Activated CD8-positive, alpha-beta T cell treated with anti-CD3 and anti-CD28 coated beads, Interleukin-2, amount 10 ng/mL, durations not matched to agents 7 days and 5 days (primary cell): Measurements from ENCODE around the gene BLOC1S4. TPM values are rescaled to one million over a fixed set of nuclear protein-coding genes. Genes with fewer than 3 reads are reported as not detected.
A peak's percentile ranks its signal among the peaks of the same experiment; 100 is the strongest.

ENCODE experiments used
- ATAC-seq: fragments of 150-1000 bp; cut with Tn5 transposase; one replicate; pipeline ENCODE4 v1.10.0; 2021; ENCODE audit warnings: moderate library complexity
- CTCF ChIA-PET: fragments of 350-600 bp; sonication (Branson Sonifier 250); formaldehyde crosslinking; loops from one replicate; lab custom pipeline; 2021; ENCODE audit warnings: antibody characterized with exemption; lab: Charles Lee
- POLR2A ChIA-PET: fragments of 350-600 bp; sonication (Branson Sonifier 250); formaldehyde crosslinking; loops from one replicate; lab custom pipeline; 2021; ENCODE audit warnings: antibody characterized with exemption; lab: Charles Lee
- DNase-seq: peaks from one replicate; pipeline ENCODE4 v3.0.0-alpha.2; 2020
- H3K27ac Mint-ChIP-seq: one replicate; pipeline ENCODE4 v1.8.0; 2021; ENCODE audit warnings: mild to moderate bottlenecking, mixed read lengths
- H3K27me3 Mint-ChIP-seq: one replicate; pipeline ENCODE4 v1.8.0; 2021; ENCODE audit warnings: low read depth, mixed read lengths
- H3K36me3 Mint-ChIP-seq: one replicate; pipeline ENCODE4 v1.8.0; 2021; ENCODE audit warnings: low read depth, mixed read lengths
- H3K4me1 Mint-ChIP-seq: one replicate; pipeline ENCODE4 v1.8.0; 2021; ENCODE audit warnings: low read depth, mixed read lengths
- H3K4me3 Mint-ChIP-seq: one replicate; pipeline ENCODE4 v1.8.0; 2021; ENCODE audit warnings: mild to moderate bottlenecking, mixed read lengths
- H3K9me3 Mint-ChIP-seq: one replicate; pipeline ENCODE4 v1.8.0; 2022; ENCODE audit warnings: mixed read lengths; ENCODE audit not compliant: insufficient read depth
- total RNA-seq, 2 experiments: library from RNA; stranded (reverse); gene quantifications; one replicate each; pipeline ENCODE4 v1.2.3, GENCODE V29; 2021

BLOC1S4 gene
- total RNA-seq, 2 experiments from 2014 or later, result 19.6 to 21.5 TPM

DNA sequence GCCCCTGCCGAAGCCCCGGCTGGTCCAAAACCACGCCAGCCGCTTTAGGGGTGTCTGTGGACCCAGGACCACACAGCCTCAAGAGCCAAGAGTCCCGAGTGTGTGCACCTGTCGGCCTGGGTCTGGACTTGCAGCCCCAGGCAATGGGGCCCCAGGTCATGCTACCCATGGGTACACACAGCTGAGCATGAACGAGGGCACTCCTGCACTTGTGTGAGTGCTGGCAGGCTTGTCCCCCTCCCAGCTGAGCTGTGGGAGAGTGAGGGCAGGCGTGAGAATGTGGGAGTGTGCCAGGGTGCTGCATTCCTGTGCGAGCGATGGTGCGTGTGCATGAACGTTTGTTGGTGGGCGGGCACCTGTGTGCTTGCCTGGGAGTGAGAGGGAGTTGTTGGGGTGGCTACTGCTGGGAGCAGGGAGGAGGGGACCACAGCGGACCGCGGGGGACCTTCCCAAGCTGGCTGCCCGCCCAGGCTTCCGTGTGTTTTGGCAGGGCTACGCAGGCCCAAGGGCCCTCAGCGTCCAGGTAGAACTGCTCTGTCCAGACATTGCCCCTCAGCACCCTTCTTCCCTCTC lies 30.8 kb downstream of the BLOC1S4 start:
- POLR2A ChIA-PET, result no interaction called here
- no peak overlapping the region for H3K4me3 Mint-ChIP-seq
- H3K36me3 Mint-ChIP-seq, result no peaks in the 10 kb centered on the region
- ATAC-seq, result no peak
- no peak overlapping the region for H3K27ac Mint-ChIP-seq
- no peaks in the 10 kb centered on the region for H3K27me3 Mint-ChIP-seq
- peaks cover 12% of the 10 kb centered on the region for H3K4me1 Mint-ChIP-seq
- CTCF ChIA-PET, result no interaction called here
- DNase-seq, result no peak
- H3K9me3 Mint-ChIP-seq, result no peaks in the 10 kb centered on the region

DNA sequence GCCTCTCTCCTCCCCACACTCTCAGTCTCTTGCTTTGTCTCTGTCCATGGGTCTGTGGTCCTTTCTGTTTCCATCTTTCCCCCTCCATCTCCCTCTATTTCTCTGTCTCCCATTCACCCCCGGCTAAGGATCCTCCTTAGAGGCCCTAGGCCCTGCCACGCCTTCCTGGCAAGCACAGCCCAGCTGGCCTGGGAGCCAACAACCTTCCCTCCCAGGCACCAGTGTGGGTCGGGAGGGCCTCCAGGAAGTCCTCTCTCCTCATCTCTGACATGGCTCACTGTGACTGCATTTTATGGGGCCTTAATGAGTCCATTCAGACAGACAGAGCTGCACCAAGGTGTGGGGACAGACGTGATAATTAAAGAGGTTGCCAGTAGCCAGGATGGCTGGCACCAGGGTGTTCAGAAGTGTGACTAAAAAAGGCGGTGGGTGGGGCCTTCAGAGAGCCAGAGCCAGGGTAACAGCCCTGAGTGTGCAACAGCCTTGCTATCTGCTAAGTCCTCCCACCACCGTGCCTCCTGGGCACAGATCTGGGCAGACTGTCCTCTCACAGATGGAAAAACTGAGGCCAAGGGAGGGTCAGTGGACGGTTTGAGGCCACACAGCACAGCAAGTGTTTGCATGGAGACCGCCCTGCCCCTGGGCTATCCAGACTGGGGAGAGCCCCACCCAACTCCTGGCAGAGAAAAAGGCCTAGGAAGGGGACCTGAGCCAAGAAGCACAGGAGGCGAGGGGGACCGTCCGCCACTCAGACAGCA lies 31.5 kb downstream of the BLOC1S4 start:
- H3K9me3 Mint-ChIP-seq, result no peaks in the 10 kb centered on the region

DNA sequence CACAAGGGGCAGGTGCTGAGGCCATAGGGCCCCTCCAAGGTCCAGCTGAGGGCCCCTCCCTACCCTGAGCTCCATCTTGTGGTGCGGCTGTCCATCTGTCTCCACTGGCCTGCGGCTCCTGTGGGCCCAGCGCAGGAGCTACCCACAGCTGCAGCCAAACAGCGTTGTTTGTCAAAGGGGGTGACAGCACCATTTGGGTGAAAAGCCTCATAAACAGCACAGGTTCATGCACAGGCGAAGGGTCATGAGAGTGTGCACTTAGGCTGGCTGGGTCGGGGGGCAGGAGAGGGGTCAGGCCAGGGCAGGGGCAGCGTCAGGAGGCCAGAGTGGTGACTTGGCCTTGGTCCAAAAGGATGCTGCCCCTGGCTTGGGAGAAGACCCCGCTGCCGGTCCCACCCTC lies 32.3 kb downstream of the BLOC1S4 start:
- DNase-seq (no peak), ATAC-seq (no peak)
- Mint-ChIP-seq H3K4me3 (no peak overlapping the region), H3K27ac (no peak overlapping the region), H3K9me3 (no peaks in the 10 kb centered on the region), H3K27me3 (no peaks in the 10 kb centered on the region), H3K36me3 (no peaks in the 10 kb centered on the region), H3K4me1 (peaks cover 15% of the 10 kb centered on the region)
- ChIA-PET CTCF (no interaction called here), POLR2A (interaction anchor here (1.0 kb wide), 1 partner anchor 21 kb away, joined by 4 read pairs; no protein-coding TSS in a partner anchor)

More for the DNA sequence above, 31.5 kb downstream of the BLOC1S4 start:
- DNase-seq, result no peak
- Mint-ChIP-seq H3K36me3 (no peaks in the 10 kb centered on the region), H3K27ac (no peak overlapping the region), H3K4me1 (peaks cover 15% of the 10 kb centered on the region), H3K27me3 (no peaks in the 10 kb centered on the region), H3K4me3 (no peak overlapping the region)
- POLR2A ChIA-PET, result no interaction called here
- CTCF ChIA-PET, result no interaction called here
- ATAC-seq, result no peak

DNA sequence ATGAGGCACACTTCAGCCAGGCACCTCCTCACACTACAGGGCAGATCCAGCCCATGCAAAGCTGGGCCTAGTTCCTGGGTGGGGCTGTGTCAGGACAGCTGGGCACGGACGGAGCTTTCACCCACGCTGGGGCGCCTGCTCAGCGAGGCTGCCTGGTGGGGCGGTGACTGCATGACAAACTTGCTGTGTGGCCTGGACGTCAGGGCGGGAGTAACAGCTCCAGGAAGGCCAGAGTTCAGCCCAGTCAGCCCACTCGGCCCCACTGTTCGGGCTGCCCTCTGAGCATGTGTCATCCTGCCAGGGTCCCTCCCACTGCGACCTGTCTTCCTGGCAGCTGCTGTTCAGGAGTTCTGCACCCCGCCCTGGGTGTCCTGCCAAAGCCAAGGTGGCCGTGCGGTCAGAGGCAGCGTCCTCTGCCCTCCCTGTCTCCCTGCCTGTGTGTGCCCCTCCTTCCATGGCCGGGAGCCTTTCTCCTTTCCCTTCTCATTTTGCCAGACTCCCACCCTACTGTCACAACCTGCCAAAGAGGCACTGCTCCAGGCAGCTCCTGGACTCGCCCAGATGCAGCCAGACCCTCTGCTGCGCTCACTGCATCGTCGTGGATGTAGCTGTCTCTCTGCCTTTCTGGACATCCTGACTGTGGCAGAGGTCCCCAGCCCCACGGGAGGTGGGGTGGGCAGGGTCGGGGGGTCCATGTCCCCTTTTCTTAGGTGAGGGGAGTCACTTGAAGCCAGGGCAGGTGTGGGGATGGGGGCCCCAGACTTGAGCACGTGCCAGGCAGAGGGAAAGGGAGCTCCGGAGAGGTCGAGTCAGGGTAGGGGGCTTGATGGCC lies 33.6 kb downstream of the BLOC1S4 start:
- no peaks in the 10 kb centered on the region for H3K9me3 Mint-ChIP-seq
- DNase-seq (no peak), ATAC-seq (no peak)
- ChIA-PET CTCF (no interaction called here), POLR2A (interaction anchor here (0.6 kb wide), 1 partner anchor 814 kb away, joined by 3 read pairs; no protein-coding TSS in a partner anchor)
- H3K4me1 Mint-ChIP-seq, result peaks cover 15% of the 10 kb centered on the region
- H3K4me3 Mint-ChIP-seq, result no peak overlapping the region
- H3K27ac Mint-ChIP-seq, result no peak overlapping the region
- no peaks in the 10 kb centered on the region for H3K27me3 Mint-ChIP-seq
- no peaks in the 10 kb centered on the region for H3K36me3 Mint-ChIP-seq

DNA sequence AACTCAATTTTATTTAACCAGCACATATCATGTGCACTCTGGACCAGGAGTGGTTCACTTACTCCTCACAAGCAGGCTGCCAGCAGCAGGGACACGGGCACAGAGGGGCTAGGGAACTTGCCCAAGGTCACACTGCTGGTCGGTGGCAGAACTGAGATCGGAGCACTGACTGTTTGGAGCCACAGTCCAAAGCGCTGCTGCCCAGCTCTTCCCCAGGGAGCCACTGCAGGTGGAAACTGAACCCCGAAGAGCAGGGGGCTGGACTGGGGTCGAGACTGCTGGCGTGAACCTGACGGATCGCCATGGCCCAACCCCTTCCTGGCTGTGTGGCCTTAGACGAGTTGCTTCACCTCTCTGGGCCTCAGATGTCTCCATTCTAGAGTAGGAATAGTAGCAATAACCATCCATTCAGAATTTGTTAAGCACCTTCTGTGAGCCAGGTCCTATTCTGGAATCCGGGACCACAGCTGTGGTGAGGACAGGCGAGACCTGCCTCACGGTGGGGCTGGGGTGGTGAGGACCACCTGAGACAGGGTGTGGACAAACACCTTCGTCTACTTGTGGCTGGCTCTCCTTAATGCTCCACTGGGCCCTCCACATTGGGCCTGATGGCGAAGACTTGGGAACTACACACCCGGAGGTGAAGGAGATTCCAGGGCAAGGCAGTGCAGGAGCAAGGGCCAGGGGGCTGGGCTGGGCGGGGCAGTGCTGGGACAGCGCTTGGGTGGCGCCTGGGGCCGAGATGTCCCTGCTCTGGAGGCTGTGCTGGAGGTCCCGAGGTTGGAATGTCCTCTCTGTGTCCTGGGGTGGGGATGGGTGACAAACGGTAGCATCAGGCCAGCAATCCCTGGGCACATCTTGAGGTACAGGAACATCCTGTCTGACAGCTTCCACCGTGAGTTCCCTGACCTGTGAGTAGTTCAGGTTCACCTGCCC lies 34.6 kb downstream of the BLOC1S4 start:
- ATAC-seq, result no peak
- H3K36me3 Mint-ChIP-seq, result no peaks in the 10 kb centered on the region
- no peaks in the 10 kb centered on the region for H3K27me3 Mint-ChIP-seq
- CTCF ChIA-PET, result no interaction called here
- POLR2A ChIA-PET, result no interaction called here
- no peaks in the 10 kb centered on the region for H3K9me3 Mint-ChIP-seq
- H3K4me3 Mint-ChIP-seq, result peak overlapping the region; percentile 73
- peak overlapping the region; percentile 87 for H3K27ac Mint-ChIP-seq
- DNase-seq, result no peak
- peaks cover 15% of the 10 kb centered on the region for H3K4me1 Mint-ChIP-seq

DNA sequence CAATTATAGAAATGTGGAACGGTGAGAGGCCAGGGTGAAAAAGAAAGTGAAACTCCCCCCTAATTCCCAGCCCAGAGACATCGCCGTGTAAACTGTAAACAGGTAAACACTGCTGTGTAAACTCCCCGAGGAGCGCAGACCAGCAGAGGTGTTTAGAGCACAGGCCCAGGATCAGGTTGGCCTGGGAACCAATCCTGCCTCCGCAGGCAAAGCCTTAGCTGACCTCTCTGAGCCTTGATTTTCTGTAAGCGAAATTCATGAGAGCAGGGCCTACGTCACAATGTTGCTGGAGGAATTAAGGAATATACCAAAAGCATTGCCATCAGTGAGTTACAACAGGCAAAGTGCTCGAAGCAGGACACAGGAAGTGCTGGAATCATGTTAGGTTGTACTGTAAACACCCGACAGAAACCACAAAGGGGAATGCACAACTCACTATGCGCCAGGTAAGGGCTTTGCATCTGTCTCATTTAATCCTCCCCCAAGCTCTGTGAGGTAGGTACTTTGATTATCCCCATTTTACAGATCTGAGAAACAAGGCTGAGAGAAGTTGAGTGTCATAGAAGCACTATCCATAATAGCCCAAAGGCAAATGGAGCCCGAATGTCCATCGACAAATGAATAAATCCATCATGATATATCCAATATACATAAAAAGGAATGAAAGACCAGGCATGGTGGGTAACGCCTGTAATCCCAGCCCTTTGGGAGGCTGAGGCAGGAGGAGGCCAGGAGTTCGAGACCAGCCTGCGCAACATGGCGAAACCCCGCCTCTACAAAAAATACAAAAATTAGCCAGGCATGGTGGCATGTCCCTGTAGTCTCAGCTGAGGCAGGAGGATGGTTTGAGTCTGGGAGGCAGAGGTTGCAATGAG lies 35.9 kb downstream of the BLOC1S4 start:
- DNase-seq, result peak; percentile 44
- no peaks in the 10 kb centered on the region for H3K9me3 Mint-ChIP-seq
- H3K27ac Mint-ChIP-seq, result peak overlapping the region; percentile 87
- peak; percentile 86 for ATAC-seq
- H3K27me3 Mint-ChIP-seq, result no peaks in the 10 kb centered on the region
- CTCF ChIA-PET, result no interaction called here
- POLR2A ChIA-PET, result no interaction called here
- peaks cover 15% of the 10 kb centered on the region for H3K4me1 Mint-ChIP-seq
- H3K36me3 Mint-ChIP-seq, result no peaks in the 10 kb centered on the region
- peak overlapping the region; percentile 73 for H3K4me3 Mint-ChIP-seq

DNA sequence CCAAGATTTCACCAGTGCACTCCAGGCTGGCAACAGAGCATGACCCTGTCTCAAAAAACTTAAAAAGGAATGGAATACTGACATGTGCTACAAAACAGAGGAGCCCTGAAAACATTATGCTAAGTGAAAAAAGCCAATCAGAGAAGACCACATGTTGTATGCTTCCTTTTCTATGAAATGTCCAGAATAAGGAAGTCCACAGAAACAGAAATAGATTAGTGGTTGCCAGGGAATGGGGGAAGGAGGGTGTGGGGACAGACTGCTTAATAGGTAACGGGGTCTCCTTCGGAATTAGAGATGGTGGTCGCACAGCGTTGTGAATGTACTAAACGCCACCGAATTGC lies 36.5 kb downstream of the BLOC1S4 start:
- H3K9me3 Mint-ChIP-seq, result no peaks in the 10 kb centered on the region
- no peaks in the 10 kb centered on the region for H3K27me3 Mint-ChIP-seq
- DNase-seq (no peak), ATAC-seq (no peak)
- H3K36me3 Mint-ChIP-seq, result no peaks in the 10 kb centered on the region
- H3K4me1 Mint-ChIP-seq, result peaks cover 15% of the 10 kb centered on the region
- no peak overlapping the region for H3K4me3 Mint-ChIP-seq
- CTCF ChIA-PET, result no interaction called here
- peak overlapping the region; percentile 14 for H3K27ac Mint-ChIP-seq
- POLR2A ChIA-PET, result no interaction called here

DNA sequence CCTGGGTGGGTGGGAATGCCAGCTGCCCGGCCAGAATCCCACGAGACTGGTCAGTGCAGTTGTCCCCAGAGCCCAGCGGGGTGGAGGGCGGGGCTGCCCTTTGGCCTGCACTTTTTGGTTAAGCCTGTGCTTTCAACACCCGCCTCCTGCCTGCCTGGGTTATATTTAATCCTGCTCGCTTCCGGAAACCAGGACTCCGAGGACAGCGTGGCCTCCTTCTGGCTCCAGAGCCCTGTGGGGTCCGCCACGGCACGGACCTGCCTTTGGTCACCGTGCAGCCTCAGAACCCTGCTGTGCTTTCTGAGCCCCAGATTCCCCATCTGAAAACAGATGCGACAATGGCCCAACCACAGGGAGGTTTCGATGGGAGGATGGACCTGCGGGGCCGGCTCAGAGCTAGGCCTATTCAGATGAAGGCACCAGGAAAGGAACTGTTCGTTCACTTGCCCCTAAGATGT lies 37.2 kb downstream of the BLOC1S4 start:
- ATAC-seq (no peak), DNase-seq (no peak)
- H3K9me3 Mint-ChIP-seq, result no peaks in the 10 kb centered on the region
- ChIA-PET CTCF (no interaction called here), POLR2A (no interaction called here)
- H3K27me3 Mint-ChIP-seq, result no peaks in the 10 kb centered on the region
- H3K36me3 Mint-ChIP-seq, result no peaks in the 10 kb centered on the region
- peaks cover 15% of the 10 kb centered on the region for H3K4me1 Mint-ChIP-seq
- H3K27ac Mint-ChIP-seq, result no peak overlapping the region
- H3K4me3 Mint-ChIP-seq, result no peak overlapping the region

DNA sequence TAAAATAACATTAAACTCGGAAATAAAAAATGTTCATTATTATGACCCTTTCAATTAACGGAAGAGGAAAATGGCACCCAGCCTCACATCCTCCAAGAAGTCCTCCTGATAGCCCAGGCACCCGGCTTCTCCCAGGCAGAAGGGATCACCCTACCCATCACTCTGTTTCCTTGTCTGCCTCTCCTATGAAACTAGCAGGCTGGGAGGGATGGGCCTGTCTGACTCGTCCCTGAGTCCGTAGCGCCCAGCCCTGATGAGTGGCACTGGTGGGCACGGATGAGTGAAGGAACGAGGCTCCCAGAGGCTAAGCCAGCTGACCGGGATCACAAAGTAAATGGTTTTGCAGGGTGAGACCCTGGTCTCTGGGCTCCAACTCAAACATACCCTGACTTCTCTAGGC lies 37.9 kb downstream of the BLOC1S4 start:
- Mint-ChIP-seq H3K27me3 (no peaks in the 10 kb centered on the region), H3K9me3 (no peaks in the 10 kb centered on the region), H3K4me3 (no peak overlapping the region), H3K4me1 (peaks cover 15% of the 10 kb centered on the region), H3K36me3 (no peaks in the 10 kb centered on the region), H3K27ac (no peak overlapping the region)
- DNase-seq (no peak), ATAC-seq (no peak)
- ChIA-PET POLR2A (no interaction called here), CTCF (no interaction called here)

DNA sequence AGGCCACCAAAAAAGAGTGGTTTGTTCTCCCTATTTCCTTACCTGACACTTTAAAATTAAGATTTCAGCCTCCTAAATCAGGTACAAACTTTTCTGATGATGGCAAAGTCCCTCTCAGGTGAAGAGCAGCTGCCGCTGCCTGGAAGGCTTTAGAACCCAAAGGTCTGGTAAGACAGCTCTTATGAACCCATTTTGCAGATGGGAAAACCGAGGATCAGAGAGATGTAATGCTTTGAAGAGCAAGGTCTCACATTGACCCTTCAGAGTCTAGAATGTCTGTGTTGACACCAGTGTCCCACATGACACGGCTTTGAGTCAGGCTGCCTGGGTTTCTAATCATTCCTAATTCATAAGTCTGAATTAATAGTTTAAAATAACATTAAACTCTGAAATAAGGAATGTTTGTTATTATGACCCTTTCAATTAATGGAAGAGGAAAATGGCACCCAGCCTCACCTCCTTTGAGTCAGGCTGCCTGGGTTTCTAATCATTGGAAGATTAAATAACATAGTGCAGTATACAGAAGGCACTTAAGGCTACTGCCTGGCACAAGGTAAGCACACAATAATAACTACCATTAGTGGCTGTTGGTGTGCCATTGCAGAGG lies 38.6 kb downstream of the BLOC1S4 start:
- no peaks in the 10 kb centered on the region for H3K27me3 Mint-ChIP-seq
- H3K27ac Mint-ChIP-seq, result no peak overlapping the region
- ATAC-seq (no peak), DNase-seq (no peak)
- H3K4me3 Mint-ChIP-seq, result no peak overlapping the region
- POLR2A ChIA-PET, result no interaction called here
- CTCF ChIA-PET, result interaction anchor here (0.8 kb wide), 1 partner anchor 30 kb away, joined by 3 read pairs; no protein-coding TSS in a partner anchor
- H3K9me3 Mint-ChIP-seq, result no peaks in the 10 kb centered on the region
- no peaks in the 10 kb centered on the region for H3K36me3 Mint-ChIP-seq
- H3K4me1 Mint-ChIP-seq, result peaks cover 15% of the 10 kb centered on the region
